HG03521 (cell line): ENCODE measurements around the gene GPR146.
A peak's percentile ranks its signal among the peaks of the same experiment; 100 is the strongest.

Source experiments
- ATAC-seq: cut with Tn5 transposase; IDR thresholded peaks from one replicate; pipeline ENCODE4 v1.9.1; 2021; ENCODE audit warnings: mild to moderate bottlenecking, moderate library complexity; ENCODE audit not compliant: unreplicated experiment

Gene GPR146

GRCh38 chr7:1011297-1012003 is 32.9 kb upstream of the GPR146 start:
- no peak for ATAC-seq

DNA sequence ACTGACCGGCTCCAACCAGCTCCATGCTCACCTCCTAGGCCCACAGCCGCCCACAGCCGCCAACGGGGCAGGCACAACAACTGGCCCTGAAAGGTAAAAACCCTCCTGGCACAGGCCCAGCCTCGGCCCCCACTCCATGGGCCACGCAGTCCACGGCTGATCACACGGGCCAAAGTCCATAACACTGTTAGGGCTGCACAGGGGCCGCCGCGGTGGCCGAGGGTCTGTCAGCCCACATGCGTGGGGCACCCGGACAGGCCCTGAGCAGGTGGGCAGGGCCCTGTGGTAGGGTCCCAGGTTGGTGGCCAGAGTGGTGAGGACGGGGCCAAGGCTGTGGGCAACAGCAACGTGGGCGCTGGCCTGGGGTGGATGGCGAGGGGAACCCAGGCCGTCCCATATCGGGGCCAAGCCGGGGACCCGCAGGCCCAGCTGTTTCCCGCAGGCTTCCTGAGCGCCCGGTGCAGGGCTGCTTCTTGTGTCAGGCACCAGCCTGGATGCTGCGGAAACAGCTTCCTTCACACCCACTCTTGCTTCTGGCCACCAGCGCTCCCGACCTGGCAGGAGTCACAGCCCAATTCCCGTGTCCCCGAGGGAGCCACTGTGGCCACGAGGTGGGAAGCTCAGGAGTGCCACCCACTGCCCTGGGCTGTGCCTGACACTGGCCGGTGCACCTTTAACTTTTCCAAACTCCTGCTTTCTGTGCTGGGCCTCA is 32.2 kb upstream of the GPR146 start:
- ATAC-seq = no peak

GRCh38 chr7:1012716-1013095 is 31.6 kb upstream of the GPR146 start:
- no peak for ATAC-seq

GRCh38 chr7:1013581-1013980 is 30.8 kb upstream of the GPR146 start:
- no peak for ATAC-seq

- no peak for ATAC-seq
Measured at GRCh38 chr7:1014681-1015080, 29.7 kb upstream of the GPR146 start.

DNA sequence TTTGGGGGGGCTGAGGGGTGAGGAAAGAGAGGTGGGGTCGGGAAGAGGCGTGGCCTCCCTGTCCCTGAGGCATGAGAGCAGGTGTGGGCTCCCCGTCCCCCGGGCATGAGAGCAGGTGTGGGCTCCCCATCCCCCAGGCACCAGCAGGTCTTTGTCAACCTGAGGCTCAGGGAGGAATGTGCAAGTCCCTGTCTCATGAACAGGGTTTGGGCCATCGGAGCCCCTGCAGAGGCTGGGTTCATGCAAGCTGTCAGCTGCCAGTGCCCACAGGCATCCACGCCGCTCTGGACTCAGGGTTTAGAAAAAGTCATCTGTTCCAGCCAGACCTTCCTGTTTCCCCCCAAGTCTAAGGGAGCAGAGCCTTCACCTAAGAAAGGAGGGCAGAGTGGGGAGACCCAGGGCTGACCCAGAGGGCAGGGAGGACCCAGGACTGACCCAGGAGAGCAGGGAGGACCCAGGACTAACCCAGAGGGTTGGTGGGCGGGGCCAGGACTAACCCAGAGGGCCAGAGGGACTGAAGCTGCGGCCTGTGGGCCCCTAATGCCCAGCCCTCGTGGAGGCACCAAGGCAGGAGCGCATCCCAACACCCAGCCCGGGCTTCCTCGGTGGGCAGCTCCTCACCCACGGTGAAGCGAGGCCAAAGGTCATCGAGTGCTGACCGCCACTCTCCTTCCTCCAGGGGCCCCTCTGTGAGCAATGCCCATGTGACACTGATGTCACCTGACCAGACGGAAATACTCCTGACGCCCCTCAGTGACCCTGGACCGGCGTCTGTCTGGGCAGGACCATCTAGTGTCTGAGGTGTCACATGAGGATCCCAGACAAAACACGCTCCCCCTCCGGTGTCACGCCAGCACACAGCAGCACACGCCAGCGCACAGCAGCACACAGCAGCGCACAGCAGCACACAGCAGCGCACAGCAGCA is 28.9 kb upstream of the GPR146 start:
- ATAC-seq = no peak

- ATAC-seq = no peak
Measured at GRCh38 chr7:1016577-1017531, 27.5 kb upstream of the GPR146 start.

DNA sequence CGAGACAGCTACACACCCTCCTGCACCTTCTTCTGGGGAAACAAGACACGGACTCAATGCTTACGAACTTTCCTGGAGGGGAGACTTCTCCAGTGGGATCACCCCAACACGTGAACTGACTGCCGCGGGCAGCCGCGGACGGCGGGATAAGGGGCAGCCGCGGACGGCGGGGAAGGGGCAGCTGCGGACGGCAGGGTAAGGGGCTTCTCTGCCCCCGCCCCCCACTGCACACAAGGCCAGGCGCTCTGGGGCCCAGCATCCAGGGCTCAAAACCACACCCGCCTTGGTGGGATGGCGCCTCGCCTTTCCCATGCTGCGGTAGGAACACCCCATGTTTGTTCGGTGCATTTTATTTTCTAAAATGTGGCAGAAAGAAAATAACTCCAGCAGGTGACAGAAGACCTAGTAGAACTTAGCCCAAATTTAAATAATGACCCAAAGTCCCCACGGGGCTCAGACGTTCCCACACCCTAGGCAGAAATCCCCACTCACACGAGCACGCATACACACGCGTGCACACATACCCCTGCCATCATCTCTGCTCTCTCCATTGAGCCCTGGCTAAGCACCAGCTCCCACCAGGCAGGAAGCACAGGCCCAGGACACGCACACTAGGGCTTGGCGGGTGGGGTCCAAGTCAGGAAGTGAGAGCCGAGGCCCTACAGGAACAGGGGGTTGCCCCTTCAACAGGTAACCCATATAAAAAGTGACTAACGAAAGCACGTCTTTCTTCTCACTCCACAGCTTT is 26.6 kb upstream of the GPR146 start:
- no peak for ATAC-seq

DNA sequence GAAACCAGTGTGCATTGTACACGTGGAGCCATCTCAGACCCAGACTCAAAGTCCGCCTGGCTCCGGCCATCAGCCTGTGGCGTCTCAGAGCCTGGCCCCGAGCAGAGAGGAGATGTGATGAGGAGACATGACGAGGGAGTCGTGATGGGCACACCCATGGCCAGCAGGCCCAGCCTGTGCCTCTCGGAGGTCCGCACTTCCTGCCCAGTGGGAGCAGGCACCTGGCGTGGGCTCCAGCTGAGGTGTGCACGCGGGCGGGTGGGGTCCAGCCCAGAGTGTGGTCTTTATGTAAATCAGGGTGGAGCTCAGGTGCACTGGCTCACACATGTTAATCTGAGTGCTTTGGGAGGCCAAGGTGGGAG is 26.0 kb upstream of the GPR146 start:
- ATAC-seq = no peak

GRCh38 chr7:1019255-1019785 is 25.0 kb upstream of the GPR146 start:
- ATAC-seq = no peak

GRCh38 chr7:1019789-1020610 is 24.3 kb upstream of the GPR146 start:
- no peak for ATAC-seq

- no peak for ATAC-seq
Measured at GRCh38 chr7:1020849-1021251, 23.5 kb upstream of the GPR146 start.

DNA sequence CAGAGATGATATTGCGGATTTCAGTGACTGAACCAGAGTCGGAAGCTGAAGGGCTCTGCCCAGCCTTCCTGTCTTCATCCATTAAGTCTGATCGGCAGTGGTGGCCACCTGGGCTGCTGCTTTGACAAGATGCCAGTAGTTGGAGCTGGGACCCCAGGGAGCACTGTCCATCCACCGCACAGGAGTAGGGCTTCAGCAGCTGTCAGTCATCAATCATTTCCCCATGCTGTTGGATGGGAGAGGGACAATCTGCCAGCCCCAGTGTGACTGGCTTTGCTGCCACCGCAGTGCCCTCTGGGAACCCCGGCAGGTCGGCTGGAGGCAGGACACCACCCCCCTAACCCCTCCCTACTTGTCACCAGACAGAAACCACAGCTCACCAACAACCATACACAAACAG is 23.0 kb upstream of the GPR146 start:
- no peak for ATAC-seq

DNA sequence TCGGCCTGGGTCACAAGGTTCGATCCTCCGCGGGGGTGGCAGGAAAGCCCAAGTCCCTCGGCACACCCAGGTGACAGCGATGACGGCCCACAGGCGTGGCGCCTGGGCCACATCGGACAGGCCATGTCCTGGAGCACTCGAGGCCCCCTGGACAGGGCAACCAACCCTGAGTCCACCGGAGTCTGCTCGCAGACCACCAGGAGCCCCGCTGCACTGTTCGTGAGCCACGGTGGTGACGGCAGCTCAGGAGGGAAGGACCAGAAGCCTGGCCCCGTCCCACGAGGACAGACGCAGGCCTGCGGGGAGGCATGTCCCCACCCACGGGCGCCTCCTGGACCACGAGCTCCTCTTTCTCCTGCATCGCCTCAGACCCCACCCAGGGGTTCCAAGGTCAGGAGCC is 22.4 kb upstream of the GPR146 start:
- no peak for ATAC-seq

GRCh38 chr7:1022356-1022755 is 22.0 kb upstream of the GPR146 start:
- ATAC-seq = no peak

- no peak for ATAC-seq
Measured at GRCh38 chr7:1022801-1023465, 21.4 kb upstream of the GPR146 start.

DNA sequence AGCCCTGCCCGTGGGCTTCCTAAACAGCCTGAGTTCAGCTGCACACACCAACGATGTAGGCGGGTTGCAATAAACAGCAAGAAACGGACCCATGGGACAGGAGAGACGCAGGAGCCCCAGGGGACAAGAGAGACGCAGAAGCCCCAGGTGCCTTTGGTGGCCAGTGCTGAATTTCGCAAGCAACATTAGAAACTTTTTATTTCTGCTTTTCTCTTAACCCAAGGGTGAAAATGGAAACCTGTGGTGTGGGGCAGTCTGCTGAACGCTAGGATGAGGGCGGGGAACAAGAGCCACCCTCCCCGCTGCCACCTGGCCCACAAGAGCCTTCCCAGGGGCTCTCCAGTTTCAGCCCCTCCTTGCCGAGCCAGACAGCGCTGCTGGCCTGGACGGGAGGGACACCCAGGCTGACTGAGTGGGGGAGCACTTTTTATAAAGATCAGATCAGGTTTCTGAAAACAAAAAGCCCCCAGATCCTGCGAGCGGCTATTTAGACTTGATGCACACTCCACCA is 20.0 kb upstream of the GPR146 start:
- peak; percentile 50 for ATAC-seq
